Non-pigmented ciliary epithelial cell (primary cell): ENCODE data around the gene SIRT6.
A peak's percentile ranks its signal among the peaks of the same experiment; 100 is the strongest.
"Not testable (repeated sequence)": the region's sequence is repeated elsewhere in the genome, so short reads cannot be mapped to it uniquely, and the experiment has no call there.

Experiments used
- DNase-seq: peaks from one replicate; pipeline ENCODE4 v3.0.0-alpha.2; 2010; ENCODE audit warnings: low read depth

SIRT6 gene

DNA sequence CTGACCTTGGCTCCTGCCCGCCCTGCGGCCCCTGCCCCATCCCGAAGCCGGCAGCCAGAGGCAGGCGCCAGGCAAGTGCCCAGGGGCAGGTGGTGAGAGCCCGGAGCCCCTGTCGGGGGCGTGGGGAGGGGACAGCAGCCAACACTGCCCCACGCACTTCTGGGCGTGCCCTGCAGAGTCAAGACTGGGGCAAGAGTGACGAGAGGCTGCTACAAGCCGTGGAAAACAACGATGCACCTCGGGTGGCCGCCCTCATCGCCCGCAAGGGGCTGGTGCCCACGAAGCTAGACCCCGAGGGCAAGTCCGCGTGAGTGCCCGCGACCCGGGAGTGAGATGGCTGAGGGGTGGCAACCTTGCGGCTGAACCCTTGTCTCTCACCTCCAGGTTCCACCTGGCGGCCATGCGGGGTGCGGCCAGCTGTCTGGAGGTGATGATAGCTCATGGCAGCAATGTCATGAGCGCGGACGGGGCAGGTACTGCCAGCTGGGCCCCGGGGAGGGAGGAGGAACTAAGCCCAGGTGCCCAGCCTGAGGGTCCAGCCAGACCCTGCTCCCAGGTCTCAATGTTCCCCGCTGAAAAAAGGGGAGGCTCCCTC is 17.4 kb upstream of the SIRT6 start:
- no peak for DNase-seq

GRCh38 chr19:4198467-4199126 is 16.2 kb upstream of the SIRT6 start:
- no peak for DNase-seq

DNA sequence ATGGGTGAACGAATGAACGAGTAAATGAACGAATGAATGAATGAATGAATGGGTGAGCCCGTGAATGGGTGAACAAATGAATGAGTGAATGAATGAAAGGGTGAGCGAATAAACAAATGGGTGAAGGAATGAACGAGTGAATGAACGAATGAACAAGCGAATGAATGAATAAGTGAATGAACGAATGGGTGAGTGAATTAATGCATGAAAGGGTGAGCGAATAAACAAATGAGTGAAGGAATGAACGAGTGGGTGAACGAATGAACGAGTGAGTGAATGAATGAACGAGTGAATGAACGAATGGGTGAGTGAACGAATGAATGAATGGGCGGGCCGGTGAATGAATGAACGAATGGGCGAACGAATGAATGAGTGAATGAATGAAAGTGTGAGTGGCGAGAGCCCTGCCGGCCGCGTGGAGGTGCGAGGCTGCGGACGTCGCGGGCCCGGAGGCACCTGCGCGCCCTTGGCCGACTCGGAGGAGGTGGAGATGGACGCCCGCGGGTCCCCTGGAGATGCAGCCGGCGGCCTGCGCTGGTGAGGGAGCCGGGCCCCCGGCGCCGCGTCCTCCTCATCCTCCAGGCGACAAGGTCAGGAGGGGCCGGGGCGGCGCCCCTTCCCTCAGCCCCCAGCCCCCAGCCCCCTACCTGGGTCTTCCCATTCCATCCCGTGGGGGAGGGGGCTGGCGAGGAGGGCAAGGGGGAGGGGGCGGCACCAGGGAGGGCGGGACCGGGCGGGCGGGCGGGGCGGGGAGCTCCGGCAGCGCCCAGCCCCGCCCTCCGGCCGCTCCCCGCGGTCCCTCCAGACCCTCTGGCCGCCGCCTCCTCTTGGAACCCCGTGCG is 15.5 kb upstream of the SIRT6 start:
- DNase-seq, result no peak

DNA sequence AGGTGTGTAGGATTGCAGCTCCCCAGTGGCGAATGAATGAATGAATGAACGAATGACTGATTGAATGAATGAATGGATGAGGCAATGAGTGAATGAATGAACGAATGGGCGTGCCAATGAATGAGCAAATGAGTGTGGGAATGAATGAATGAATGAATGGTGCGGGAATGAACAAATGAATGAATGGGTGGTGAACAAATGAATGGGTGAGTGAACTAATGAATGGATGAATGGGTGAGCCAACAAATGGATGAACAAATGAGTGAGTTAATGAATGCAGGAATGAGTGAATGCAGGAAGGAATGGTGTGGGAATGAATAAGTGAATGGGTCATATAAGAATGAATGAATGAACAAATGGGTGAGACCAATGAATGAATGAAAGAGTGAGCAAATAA is 14.9 kb upstream of the SIRT6 start:
- no peak for DNase-seq

GRCh38 chr19:4196587-4197148 is 14.3 kb upstream of the SIRT6 start:
- no peak for DNase-seq

DNA sequence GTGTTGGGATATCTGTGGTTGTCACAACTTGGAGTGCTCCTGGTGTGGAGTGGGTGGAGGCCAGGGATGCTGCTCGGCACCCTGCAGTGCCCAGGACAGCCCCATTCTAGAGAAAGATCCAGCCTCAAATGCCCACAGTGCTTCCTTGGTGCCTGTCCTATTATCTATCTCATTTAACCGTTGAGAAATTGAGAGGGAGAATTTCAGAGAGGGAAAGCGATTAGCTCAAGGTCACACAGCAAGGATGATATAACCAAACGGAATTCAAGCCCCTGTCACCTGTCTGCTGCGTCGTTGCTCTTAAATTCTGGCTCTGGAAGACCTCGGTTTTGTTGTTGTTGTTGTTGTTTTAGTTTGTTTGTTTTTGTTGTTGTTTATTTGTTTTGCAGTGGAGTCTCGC is 13.6 kb upstream of the SIRT6 start:
- no peak for DNase-seq

DNA sequence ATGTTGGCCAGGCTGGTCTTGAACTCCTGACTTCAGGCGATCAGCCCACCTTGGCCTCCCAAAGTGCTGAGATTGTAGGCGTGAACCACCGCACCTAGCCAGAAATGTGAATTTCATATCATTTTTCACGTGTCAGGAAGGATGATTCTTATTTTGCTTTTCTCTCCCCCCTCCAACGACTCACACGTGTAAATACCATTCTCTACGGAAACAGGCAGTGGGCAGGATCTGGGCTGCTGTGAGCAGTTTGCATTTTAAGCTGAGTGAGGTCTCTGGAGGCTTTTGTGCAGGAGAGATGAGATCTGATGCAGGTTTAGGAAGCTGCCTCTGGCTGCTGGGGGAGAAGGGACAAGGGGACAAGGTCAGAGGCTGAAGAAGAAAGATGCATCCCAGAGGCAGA is 12.0 kb upstream of the SIRT6 start:
- no peak for DNase-seq

DNA sequence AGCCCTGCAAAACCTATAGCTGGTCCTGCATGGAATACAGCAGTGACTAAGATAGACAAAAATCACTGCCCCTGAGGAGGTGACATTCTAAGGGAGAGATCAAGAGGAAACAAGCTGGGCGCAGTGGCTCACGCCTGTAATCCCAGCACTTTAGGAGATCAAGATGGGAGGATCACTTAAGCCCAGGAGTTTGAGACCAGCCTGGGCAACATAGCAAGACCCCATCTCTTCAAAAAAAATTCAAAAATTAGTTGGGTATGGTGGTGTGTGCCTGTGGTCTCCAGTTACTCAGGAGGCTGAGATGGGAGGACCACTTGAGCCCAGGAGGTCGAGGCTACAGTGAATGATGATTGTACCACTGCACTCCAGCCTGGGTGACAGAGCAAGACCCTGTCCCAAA is 10.2 kb upstream of the SIRT6 start:
- DNase-seq, result not testable (repeated sequence)

DNA sequence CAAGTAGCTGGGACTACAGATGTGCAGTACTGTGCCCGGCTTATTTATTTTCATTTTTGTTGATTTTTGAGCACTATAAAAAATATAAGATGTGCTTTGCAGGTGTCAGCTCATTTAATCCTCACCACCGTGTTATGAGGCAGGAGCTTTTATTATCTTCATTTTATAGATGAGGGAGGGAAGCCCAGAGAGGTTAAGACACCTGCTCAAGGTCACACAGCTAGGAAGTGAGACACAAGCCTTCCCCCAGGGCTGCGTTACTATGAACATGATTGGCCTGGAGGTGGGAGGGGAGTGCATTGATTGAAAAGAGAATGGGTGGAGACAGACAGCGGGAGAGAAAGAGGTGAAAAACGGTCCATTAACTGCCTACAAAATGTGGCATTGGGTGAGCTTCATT is 7.3 kb upstream of the SIRT6 start:
- DNase-seq, result no peak

DNA sequence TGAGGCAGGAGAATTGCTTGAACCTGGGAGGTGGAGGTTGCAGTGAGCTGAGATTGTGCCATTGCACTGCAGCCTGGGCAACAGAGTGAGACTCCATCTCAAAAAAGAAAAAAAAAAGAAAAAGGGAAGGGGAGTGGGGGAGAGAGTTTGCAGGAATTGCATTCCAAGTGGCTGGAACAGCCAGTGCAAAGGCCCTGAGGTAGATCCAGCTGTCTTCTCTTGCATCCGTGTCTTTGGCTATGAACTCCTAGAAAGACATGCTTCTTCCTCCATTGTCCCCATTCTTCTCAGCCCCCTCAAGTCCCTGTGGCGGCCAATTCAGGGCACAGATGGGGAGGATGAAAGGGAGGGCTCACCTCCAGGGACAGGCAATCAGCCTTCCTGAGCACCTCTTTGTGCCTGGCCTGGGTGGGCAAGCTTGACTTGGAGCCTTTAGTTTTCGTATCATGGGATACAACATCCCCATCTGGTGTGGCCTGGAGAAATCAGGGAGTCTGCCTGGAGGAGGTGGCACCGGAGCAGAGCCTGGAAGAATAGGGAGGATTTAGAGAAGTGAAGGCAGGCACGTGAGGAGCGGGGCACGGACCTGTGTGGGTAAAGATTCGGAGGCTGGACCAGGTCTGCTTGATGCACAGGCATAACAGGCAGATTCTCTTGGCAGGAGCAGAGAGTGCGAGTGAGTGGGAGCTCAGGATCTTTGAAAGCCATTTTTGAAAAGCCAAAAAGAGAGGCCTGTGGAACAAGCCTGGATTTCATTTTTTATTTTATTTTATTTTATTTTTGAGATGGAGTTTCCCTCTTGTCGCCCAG is 5.2 kb upstream of the SIRT6 start:
- DNase-seq, result no peak

GRCh38 chr19:4186087-4186993 is 4.0 kb upstream of the SIRT6 start:
- DNase-seq, result peak; percentile 13

DNA sequence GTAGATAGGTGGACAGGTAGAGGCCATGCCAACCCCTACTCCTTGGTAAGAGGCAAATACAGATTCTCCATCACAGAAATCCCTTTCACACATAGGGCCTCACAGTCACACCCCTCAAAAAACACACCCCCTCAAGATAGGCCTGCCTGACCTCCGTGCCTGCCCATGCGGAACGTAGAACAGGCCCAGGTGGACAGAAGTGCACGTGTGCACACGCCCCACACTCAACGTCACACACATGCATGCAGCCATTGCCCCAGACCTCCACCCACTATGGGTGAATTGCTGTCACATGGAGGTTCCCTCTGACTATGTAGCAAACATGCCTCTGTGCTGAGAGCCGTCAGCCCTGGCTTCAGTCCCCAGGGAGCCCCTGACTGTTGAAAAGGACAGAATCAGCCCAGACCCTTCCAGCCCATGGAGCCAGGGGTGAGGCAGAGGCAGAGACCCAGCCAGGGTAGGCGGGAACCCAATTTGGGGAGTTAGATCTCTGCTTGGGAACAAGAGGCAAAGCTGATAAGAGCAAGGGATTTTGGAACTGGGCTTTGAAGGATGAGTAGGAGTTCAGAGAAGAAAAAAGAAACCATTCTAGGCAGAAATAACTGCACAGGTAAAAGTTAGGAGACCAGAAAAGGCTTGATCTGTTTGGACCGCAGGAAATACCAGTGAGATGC is 3.2 kb upstream of the SIRT6 start:
- DNase-seq, result no peak

- no peak for DNase-seq
Measured at GRCh38 chr19:4184718-4185352, 2.5 kb upstream of the SIRT6 start.

DNA sequence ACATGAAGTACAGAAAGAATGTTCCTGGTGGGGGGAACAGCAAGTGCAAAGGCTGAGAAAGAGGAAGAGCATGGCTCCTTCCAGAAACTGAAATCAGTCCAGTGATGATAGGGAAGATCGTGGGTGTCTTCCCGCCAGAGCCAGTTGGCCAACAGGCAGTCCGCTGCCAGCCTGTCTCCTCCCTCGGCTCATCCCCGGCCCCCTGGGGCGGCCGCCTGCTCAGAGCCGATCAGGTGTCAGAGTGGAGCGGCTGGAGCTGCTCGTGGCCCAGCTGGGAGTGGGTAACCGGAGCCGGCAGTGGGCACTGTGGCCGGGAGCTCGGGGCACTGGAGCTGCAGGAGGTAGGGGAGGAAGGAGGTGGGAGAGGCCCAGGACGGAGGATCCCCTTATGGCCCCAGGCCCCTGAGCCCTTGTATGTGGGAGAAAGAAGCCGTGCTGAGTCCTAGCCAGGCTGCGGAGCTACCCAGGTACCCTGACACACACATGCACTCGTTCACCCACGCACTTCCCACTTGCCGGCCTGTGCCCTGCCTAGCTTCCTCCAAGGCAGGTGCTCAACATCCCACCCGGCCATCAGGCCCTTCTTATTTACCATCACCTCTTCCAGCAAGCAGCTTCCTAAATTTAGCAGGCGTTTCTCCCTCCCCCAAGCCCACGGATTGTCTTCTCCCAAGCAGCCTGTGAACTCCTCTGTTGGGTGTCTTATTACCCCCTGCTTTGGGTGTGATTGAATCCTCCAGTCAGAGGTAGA is 1.8 kb upstream of the SIRT6 start:
- no peak for DNase-seq

GRCh38 chr19:4181053-4181508 is 1.3 kb downstream of the SIRT6 start:
- DNase-seq, result no peak

GRCh38 chr19:4178990-4179389 is 3.4 kb downstream of the SIRT6 start:
- DNase-seq, result no peak

DNA sequence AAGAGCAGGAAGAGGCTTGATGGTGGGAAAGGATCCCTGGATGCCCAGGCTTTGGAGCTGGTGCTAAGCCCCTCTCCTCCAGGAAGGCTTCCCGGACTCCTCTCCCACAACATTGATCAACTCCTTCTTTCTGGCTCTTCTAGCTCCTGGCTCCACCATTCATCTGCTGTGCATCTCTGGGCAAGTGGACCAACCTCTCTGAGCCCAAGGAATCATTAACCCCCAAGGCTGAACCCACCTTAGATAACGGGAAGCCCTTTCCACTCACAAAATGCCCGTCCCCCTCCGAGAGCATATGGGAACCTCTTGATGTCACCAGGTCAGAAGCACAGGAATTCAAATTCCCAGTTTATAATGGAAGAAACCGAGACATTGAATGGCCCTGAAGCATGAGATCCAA is 5.2 kb downstream of the SIRT6 start:
- no peak for DNase-seq

DNA sequence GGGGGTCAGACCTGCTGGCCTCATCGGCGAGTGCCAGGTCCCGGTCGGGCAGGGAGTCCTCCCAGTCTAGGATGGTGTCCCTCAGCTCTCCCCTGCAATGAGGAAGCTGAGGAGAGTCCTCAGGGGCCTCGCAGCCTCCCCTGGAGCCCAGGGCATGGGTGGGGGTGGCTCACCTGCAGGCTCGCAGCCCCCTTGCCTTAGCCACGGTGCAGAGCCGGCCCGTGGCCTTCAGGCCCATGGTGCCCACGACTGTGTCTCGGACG is 6.8 kb downstream of the SIRT6 start:
- no peak for DNase-seq

DNA sequence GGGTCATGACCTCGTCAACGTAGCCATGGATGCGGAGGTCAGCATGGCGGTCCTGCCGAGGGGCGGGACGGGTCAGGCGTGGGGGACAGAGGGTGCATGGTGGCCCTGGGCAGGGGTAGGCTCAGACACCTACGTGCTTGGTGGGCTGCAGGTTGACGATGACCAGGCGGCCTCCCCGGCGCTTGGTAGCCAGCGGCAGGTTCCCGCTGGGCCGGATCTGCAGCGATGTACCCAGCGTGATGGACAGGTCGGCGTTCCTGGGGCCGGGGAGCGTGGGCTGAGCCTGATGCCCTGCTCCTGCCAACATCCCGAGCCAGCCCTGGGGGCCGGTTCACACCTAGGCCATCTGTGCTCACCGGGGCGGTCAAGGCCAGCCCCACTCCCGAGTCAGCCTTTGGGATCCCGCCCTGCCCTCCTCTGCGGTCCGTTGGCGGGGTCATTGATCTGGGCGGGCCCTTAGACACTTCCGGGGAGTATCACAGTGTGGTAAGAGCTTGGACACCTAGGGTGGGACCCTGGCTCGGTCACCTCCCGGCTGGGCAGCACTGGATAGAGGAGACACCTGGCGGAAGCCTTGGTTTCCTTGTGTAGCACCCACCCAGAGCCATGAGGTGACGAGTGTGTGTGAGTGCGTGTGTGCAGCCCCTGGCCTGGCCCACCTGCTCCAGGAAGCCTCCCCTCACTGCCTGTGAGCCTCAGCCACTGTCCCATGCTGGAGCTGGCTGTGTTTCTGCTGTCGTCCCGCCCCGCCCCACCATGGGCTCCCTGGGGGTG is 7.3 kb downstream of the SIRT6 start:
- no peak for DNase-seq
